ENCODE data around the gene TM4SF1.
"Not testable (repeated sequence)": the region's sequence is repeated elsewhere in the genome, so short reads cannot be mapped to it uniquely, and the experiment has no call there.

Gene TM4SF1

DNA sequence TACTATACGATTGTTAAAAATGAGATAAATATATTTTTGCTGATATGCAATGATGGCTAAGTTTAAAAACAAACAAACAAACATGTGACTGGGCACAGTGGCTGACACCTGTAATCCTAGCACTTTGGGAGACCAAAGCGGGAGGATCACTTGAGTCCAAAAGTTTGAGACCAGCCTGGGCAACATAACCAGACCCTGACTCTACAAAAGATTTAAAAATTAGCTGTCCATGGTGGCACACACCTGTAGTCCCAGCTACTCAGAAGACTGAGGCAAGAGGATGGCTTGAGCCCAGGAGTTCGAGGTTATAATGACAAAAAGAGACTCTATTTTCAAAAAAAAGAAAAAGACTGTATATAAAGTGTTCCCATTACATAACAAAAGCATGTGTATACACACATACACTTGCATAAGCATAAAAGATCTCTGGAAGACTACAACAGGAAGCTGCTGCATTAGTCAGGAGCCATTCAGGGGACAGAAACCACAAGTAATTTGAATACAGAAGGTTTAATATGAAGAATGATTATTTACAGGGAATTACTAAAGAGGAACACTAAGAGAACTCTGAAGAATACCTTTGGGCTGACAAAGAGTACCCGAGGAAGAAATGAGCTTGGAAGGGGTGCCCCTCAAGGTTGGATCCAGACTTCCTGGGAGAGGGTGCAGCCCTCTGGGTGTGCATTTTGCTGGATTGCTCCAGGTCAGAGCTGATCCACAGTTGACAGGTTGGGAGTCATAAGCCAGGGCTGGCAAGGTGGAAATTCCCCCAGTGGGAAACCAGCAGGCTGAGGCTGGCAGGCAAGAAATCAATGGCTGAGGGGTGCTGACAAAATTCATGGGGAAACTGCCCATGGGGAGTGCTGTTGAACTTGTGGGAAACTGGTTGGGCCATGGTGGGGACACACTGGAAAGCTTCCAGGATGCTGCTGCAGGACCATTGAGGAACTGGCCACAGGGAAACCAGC lies 34.8 kb downstream of the TM4SF1 start:
- no peak overlapping the region for H3K4me3 ChIP-seq (ENCODE audit: low read depth, low read length)

GRCh38 chr3:149340310-149340933 lies 37.0 kb downstream of the TM4SF1 start:
- TF ChIP-seq CTCF (IDR thresholded peaks at IDR 0.05; ENCODE audit: low read depth, low read length): no peak
- no peak overlapping the region for H3K4me3 ChIP-seq (ENCODE audit: low read depth, low read length)

More for the DNA sequence above, 34.8 kb downstream of the TM4SF1 start:
- no peak for TF ChIP-seq CTCF (IDR thresholded peaks at IDR 0.05; ENCODE audit: low read depth, low read length)

DNA sequence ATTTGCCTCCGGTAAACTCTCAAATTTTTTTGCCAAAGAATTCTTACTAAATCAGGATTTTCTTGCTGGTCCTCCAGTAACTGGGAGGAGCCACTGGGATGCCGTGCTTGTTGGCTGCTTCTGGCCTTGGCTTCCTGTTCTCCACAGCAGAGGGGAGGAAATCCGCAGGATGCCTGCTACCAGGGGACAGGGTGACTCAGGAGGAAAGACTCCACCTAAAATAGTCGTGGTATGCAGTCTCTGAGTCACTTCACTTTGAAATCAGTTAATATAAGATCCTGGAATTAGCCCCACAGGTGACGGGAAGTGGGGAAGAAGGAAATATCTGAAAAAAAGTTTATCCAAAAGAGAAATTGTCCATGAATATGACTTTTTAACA lies 37.5 kb downstream of the TM4SF1 start:
- TF ChIP-seq CTCF (IDR thresholded peaks at IDR 0.05; ENCODE audit: low read depth, low read length): no peak
- H3K4me3 ChIP-seq (ENCODE audit: low read depth, low read length): no peak overlapping the region

DNA sequence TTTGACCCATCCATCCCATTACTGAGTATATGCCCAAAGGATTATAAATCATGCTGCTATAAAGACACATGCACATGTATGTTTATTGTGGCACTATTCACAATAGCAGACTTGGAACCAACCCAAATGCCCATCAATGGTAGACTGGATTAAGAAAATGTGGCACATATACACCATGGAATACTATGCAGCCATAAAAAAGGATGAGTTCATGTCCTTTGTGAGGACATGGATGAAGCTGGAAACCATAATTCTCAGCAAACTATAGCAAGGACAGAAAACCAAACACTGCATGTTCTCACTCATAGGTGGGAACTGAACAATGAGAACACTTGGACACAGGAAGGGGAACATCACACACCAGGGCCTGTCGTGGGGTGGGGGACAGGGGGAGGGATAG lies 40.0 kb downstream of the TM4SF1 start:
- not testable (repeated sequence) for H3K4me3 ChIP-seq (ENCODE audit: low read depth, low read length)

GRCh38 chr3:149336925-149337324 lies 40.5 kb downstream of the TM4SF1 start:
- TF ChIP-seq CTCF (IDR thresholded peaks at IDR 0.05; ENCODE audit: low read depth, low read length): no peak
- no peak overlapping the region for H3K4me3 ChIP-seq (ENCODE audit: low read depth, low read length)

DNA sequence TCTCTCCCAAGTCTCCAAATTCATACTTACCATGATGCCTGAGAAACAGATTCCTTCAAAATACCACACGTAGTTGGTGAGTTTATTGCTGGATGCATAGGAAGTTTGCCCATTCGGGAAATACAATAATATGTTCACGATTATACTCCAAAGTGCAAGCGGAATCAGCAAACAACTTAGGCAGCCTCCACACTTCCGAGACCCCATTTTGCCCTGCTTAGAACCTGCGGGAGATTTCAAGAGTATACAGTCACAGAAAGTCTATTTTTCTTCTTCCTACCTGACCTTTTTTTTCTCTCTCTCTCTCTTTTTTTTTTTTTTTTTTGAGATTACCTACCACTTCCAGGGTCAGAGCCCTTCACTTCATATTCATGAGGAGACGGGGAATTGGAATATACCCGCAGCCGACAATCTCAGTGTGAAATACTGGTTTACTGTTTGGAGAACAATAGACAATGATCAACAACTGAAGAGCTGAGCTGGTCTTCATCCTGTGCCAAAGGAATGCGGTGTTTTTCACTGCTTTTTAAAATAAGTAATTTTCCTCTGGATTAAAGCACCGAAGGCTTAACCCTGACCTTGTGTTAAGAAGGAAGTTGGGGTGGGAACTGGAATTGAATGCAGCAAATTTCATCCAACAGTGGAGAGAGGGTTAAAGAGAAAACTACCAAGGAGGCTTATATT lies 44.1 kb downstream of the TM4SF1 start, which contains the start of gene TM4SF18:
TM4SF18 (minus strand) TSS at position 461 of the 684 bp plus-strand sequence; CDS start at position 207, 254 bp downstream.
- no peak for TF ChIP-seq CTCF (IDR thresholded peaks at IDR 0.05; ENCODE audit: low read depth, low read length)
- H3K4me3 ChIP-seq (ENCODE audit: low read depth, low read length): no peak within 1 kb of the TSS

- no peak for TF ChIP-seq CTCF (IDR thresholded peaks at IDR 0.05; ENCODE audit: low read depth, low read length)
- no peak overlapping the region for H3K4me3 ChIP-seq (ENCODE audit: low read depth, low read length)
Measured at GRCh38 chr3:149332771-149333170, 44.7 kb downstream of the TM4SF1 start.

Data from WI38 (cell line).